Measurements from ENCODE around the gene KCNJ8.

DNA sequence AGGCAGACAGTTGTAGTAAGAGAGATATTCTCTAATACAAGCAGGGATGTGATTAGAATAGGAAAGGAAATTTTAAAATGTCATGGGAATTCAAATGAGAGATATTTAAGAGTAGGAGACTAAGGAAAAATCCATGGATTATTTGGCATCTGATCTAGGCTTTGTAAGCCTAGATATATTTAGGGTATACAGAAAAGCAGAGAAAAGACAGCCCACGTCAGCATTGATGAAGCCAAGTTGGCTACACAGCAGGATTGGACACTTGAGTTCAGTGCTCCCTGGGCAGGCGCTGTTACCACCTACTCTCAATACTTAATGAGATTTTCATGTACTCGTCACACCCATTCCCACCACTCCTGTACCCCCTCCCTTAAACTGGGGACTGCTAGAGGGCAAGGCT lies 1.7 kb upstream of the KCNJ8 start:
- TF ChIP-seq, protein P1, sequence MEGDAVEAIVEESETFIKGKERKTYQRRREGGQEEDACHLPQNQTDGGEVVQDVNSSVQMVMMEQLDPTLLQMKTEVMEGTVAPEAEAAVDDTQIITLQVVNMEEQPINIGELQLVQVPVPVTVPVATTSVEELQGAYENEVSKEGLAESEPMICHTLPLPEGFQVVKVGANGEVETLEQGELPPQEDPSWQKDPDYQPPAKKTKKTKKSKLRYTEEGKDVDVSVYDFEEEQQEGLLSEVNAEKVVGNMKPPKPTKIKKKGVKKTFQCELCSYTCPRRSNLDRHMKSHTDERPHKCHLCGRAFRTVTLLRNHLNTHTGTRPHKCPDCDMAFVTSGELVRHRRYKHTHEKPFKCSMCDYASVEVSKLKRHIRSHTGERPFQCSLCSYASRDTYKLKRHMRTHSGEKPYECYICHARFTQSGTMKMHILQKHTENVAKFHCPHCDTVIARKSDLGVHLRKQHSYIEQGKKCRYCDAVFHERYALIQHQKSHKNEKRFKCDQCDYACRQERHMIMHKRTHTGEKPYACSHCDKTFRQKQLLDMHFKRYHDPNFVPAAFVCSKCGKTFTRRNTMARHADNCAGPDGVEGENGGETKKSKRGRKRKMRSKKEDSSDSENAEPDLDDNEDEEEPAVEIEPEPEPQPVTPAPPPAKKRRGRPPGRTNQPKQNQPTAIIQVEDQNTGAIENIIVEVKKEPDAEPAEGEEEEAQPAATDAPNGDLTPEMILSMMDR (conservative IDR thresholded peaks at IDR 0.05; ENCODE audit: low read depth, low read length) = no peak
- no peak for TF ChIP-seq EZH2phosphoT487 (IDR thresholded peaks at IDR 0.05; ENCODE audit: borderline replicate concordance, low read length)

Data from PC-3 (cell line).